NCI-H1092 treated with DMSO at 0.1 percent for 48 hours (cell line): Measurements from ENCODE around the gene SLC35B4.

ENCODE experiments used
- DNase-seq: peaks from one replicate; lab custom pipeline; 2025; lab: John Stamatoyannopoulos, UW

SLC35B4 gene

GRCh38 chr7:134316539-134317344 is at the start of gene SLC35B4:
Gene SLC35B4 (minus strand): TSS chr7:134316930. CDS start chr7:134316751, 179 bp downstream.
- DNase-seq, result peak; percentile 97

- DNase-seq, result no peak
Measured at GRCh38 chr7:134366481-134366880, 49.8 kb upstream of the SLC35B4 start.

GRCh38 chr7:134365341-134366054 is 48.8 kb upstream of the SLC35B4 start:
- DNase-seq, result no peak

GRCh38 chr7:134364619-134365037 is 47.9 kb upstream of the SLC35B4 start:
- no peak for DNase-seq

- no peak for DNase-seq
Measured at GRCh38 chr7:134362587-134363483, 46.1 kb upstream of the SLC35B4 start.

- DNase-seq, result no peak
Measured at GRCh38 chr7:134359787-134360432, 43.2 kb upstream of the SLC35B4 start.

- no peak for DNase-seq
Measured at GRCh38 chr7:134357486-134357885, 40.8 kb upstream of the SLC35B4 start.

- DNase-seq, result no peak
Measured at GRCh38 chr7:134356421-134356936, 39.7 kb upstream of the SLC35B4 start.

- DNase-seq, result no peak
Measured at GRCh38 chr7:134355927-134356326, 39.2 kb upstream of the SLC35B4 start.

- no peak for DNase-seq
Measured at GRCh38 chr7:134355004-134355525, 38.3 kb upstream of the SLC35B4 start.

- no peak for DNase-seq
Measured at GRCh38 chr7:134353411-134353810, 36.7 kb upstream of the SLC35B4 start.

- DNase-seq, result no peak
Measured at GRCh38 chr7:134351424-134351823, 34.7 kb upstream of the SLC35B4 start.

- DNase-seq, result no peak
Measured at GRCh38 chr7:134350709-134351108, 34.0 kb upstream of the SLC35B4 start.

GRCh38 chr7:134347567-134347966 is 30.8 kb upstream of the SLC35B4 start:
- no peak for DNase-seq

- DNase-seq, result no peak
Measured at GRCh38 chr7:134343796-134344195, 27.1 kb upstream of the SLC35B4 start.

GRCh38 chr7:134343136-134343535 is 26.4 kb upstream of the SLC35B4 start:
- no peak for DNase-seq

GRCh38 chr7:134339475-134339874 is 22.7 kb upstream of the SLC35B4 start:
- no peak for DNase-seq

- DNase-seq, result no peak
Measured at GRCh38 chr7:134337980-134338379, 21.2 kb upstream of the SLC35B4 start.

- DNase-seq, result no peak
Measured at GRCh38 chr7:134334408-134334807, 17.7 kb upstream of the SLC35B4 start.

GRCh38 chr7:134333943-134334342 is 17.2 kb upstream of the SLC35B4 start:
- DNase-seq, result no peak

GRCh38 chr7:134332892-134333291 is 16.2 kb upstream of the SLC35B4 start:
- no peak for DNase-seq
